HCT116 (cell line): Measurements from ENCODE around the gene RAD51D.

ENCODE experiments used
- CEBPB ChIP-seq: IDR thresholded peaks from 2 replicates; pipeline ENCODE4 v1.6.1; 2012; ENCODE audit warnings: low read depth
- CTCF ChIP-seq, 3 experiments: fragments of 200-600 bp in 1 of 3; sonication (generic) in 1 of 3; IDR thresholded peaks in 2 of 3; conservative IDR thresholded peaks in 1 of 3; 2 replicates each; pipeline ENCODE4 v1.5.1; 2012 to 2017; ENCODE audit warnings: low read depth in 2 of 3, low read length in 2 of 3, antibody characterized with exemption in 1 of 3, borderline replicate concordance in 1 of 3, control low read depth in 1 of 3, mild to moderate bottlenecking in 1 of 3, mixed read lengths in 1 of 3, mixed run types in 1 of 3, moderate library complexity in 1 of 3; ENCODE audit not compliant: insufficient read depth in 1 of 3
- EZH2 ChIP-seq: fragments of 200-600 bp; sonication (generic); IDR thresholded peaks from 2 replicates; pipeline ENCODE4 v1.6.1; 2017; ENCODE audit warnings: antibody characterized with exemption, mixed run types
- JUND ChIP-seq: IDR thresholded peaks from 2 replicates; pipeline ENCODE4 v1.6.1; 2012
- MAX ChIP-seq: IDR thresholded peaks from 2 replicates; pipeline ENCODE4 v1.6.1; 2012
- POLR2A ChIP-seq: IDR thresholded peaks from 2 replicates; pipeline ENCODE4 v1.7.0; 2011; ENCODE audit warnings: borderline replicate concordance; ENCODE audit not compliant: insufficient read depth, insufficient read length; ENCODE audit errors: extremely low read depth
- POLR2AphosphoS5 ChIP-seq: IDR thresholded peaks from 2 replicates; pipeline ENCODE4 v1.6.1; 2011; ENCODE audit warnings: mild to moderate bottlenecking, low read depth, low read length, moderate library complexity
- RAD21 ChIP-seq: IDR thresholded peaks from 2 replicates; pipeline ENCODE4 v1.6.1; 2012; ENCODE audit warnings: low read depth, mild to moderate bottlenecking
- REST ChIP-seq: IDR thresholded peaks from 2 replicates; pipeline ENCODE4 v1.6.1; 2012; ENCODE audit warnings: low read depth
- SP1 ChIP-seq: IDR thresholded peaks from 2 replicates; pipeline ENCODE4 v1.6.1; 2012; ENCODE audit warnings: low read depth
- YY1 ChIP-seq: IDR thresholded peaks from 2 replicates; pipeline ENCODE4 v1.6.1; 2011; ENCODE audit warnings: low read length, low read depth, moderate library complexity, mild to moderate bottlenecking; ENCODE audit not compliant: insufficient replicate concordance; ENCODE audit errors: extremely low read depth
- ZFX ChIP-seq: fragments of 450-650 bp; IDR thresholded peaks from 2 replicates; pipeline ENCODE4 v1.6.1; 2017
- ZNF274 ChIP-seq: fragments of 200-500 bp; sonication (Bioruptor generic); IDR thresholded peaks from 2 replicates; pipeline ENCODE4 v1.6.1; 2014; ENCODE audit warnings: mild to moderate bottlenecking, low read depth, low read length, inconsistent platforms

- TF ChIP-seq POLR2A = no peak
- no peak for TF ChIP-seq RAD21
- TF ChIP-seq CTCF (IDR thresholded peaks at IDR 0.05 in 2 of 3, conservative IDR thresholded peaks at IDR 0.05 in 1 of 3; ENCODE audit: borderline replicate concordance in 1 of 3, insufficient read depth in 1 of 3, low read depth in 2 of 3, low read length in 2 of 3) = no peak
- no peak for TF ChIP-seq EZH2
- no peak for TF ChIP-seq REST
- no peak for TF ChIP-seq ZNF274
- no peak for TF ChIP-seq ZFX
- TF ChIP-seq SP1 = no peak
- TF ChIP-seq CEBPB = no peak
- TF ChIP-seq YY1 = no peak
- no peak for TF ChIP-seq MAX
- TF ChIP-seq JUND = no peak
- TF ChIP-seq POLR2AphosphoS5 = no peak
Observed at GRCh38 chr17:35164716-35165115, 45.1 kb upstream of the RAD51D start.
